HT1080 (cell line): Measurements from ENCODE around the gene FYN. TPM values are rescaled to one million over a fixed set of nuclear protein-coding genes. Genes with fewer than 3 reads are reported as not detected.
"Not testable (repeated sequence)": the region's sequence is repeated elsewhere in the genome, so short reads cannot be mapped to it uniquely, and the experiment has no call there.

Experiments used
- DNase-seq: peaks from one replicate; pipeline ENCODE4 v3.0.0-alpha.2; 2015; ENCODE audit warnings: low read depth
- total RNA-seq: library from RNA; depleted of rRNA; stranded (reverse); fragments of >200 nt; shearing (Covaris generic); gene quantifications from 2 replicates; pipeline ENCODE4 v1.2.3, GENCODE V29; 2014

FYN gene
- total RNA-seq, 1 experiment from 2014 or later: 50.2 TPM

DNA sequence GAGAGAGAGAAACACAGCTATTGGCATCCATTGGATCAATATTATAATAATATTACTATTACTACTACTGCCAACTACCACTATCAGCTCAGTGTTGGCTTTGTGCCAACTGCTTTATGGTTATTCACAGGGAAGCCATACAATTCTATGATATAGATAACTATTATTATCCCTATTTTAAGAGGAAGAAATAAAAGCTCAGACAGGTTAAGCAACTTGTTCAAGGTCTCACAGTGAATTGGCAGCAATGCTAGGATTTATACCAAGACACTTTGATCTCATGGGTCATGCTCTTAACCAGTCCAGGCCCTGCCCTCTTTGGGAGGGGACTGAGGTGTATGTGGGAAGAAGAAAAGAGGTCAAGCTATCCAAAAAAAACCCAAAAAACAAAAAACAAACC, 185.6 kb downstream of the FYN start:
- no peak for DNase-seq

DNA sequence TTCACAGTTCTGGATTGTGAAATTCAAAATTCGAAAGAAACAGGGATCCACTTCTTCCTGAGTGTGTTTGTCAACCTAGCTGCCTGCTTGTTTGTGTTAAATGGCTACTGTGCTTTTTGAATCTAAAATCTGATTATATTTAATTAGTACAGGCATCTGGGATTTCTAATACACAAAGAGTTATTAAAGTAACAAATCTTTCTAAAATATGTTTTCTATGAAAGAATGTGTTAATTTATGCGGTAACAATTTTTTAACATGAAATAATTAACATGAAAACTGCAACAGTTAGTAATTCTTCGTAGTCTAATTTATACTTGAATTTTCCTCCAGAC, 186.4 kb downstream of the FYN start:
- no peak for DNase-seq

DNA sequence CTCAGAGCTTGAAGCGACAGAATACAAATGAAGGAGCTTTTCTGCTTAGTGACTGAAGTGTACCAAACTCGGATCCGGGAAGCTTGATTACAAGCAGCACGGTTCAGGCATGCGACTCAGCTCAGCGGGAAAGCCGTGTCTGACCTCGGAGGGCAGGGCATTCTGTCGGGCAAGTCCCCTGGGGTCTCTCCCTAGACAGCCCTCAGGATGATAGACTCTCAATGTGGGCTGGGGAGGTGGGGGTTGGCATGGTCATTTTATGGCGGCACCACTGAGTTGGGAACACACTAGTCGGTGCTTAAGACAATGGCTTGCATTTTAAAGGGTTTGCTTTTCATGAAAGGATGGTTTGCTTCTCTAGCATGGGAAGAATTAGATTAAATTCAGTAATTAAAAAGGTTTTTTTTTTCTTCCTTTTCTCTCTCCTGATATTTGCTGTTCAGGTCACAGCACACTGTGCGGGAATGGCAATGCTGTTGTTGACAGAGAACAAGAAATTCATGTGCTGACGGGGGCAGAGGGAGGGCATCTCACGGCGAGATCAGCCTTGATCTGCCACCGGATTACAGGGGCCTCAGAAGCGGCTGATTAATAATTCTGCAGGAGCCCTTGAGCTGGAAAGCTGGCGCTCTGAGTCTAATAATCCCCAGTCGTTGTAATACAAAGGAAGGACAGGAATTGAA, 186.9 kb downstream of the FYN start:
- DNase-seq: no peak

DNA sequence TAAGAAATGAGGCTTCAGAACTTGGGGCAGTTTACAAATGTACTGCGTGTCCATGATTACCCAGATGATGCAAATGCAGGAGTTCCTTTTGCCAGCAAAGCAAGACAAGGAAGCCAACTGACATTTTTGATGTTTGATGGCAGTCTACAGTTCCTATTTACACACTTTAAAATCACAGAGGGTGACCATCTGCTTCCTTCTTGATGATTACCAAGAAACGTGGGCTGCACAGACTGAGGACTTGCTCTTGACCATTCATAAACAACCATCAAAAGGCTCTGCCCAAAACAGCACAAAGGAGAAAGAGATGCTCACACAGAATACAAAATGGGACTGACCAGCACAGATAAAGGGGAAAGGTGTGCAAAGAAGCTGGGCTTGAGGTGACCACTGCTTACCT, 187.7 kb downstream of the FYN start:
- DNase-seq: no peak

DNA sequence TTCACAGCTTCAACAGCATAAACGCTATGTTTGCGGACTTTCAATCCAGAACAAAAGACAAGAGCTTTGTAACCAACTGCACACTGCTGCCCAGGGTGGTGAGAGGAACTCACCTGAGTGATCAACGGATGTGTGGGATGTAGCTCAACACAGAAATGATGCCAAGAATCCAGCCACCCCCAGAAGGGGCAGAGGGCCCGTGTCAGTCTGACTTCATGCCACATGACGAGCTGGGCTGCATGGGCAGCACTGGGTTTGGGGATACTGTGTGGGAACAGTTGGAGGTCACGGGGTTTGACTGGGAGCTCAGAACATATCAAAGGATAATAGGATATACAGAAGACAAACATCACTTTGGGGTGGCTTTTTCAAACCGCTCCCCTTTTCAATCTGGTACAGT, 188.2 kb downstream of the FYN start:
- no peak for DNase-seq

DNA sequence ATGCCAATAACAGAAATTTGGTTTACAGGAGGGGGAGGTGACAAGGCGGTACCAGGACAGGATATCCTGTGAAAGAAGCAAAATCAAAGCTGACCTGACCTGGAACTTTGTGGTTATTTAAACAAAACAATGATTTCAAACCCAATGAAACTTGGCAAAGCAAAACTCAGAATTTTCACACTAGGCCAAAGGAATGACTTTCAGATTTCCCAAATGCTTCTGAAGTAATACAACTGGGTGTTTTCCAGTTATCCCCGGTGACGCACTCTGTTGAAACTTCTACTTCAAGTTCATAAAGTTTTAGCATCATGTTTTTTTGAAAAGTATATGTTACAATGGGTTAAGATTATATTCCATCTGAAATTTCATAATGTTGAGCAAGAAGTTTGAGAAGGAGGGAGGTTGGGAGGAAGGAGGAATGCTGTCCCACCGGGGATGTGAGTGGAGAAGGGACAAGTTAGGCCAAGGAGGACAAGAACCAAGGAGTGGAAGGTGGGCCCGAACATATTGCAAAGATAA, 189.4 kb downstream of the FYN start:
- no peak for DNase-seq

DNA sequence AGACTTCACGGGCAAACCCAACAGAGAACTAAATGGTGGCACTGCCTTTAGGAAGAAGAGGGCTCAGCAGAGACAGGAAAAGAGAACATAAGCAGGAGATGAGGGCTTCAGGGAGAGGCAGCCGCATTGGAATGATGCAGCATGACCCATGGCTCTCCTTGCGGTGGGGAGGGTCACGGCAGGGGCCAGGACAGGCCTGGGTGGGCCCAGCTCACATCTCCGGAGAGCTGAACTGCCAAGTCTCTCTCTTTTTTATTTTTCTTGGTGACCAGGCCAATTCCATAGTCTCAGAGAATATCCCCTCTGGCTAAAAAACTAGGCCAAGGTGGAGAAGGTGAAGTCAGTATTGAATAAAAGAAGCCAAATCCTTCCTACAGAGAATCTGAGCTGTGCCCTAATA, 190.1 kb downstream of the FYN start:
- no peak for DNase-seq

DNA sequence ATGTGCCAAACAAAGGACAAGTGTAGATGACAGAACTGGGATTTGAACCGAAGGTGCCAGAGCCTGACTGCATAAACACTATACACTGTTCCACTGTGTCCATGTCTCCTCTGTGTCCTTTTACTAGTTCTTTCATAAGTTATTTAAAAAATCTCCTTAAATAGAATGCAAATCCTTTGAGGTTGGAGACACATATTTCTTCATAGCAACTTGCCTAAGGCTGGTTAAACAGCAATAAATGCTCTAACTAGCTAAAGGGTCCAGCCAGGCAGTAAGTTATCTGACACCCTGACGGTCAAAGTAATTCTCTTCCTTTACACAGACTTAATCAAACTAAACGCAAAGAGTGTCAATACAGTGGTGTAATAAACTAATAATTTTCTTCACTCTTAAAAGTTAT, 191.4 kb downstream of the FYN start:
- DNase-seq: no peak

DNA sequence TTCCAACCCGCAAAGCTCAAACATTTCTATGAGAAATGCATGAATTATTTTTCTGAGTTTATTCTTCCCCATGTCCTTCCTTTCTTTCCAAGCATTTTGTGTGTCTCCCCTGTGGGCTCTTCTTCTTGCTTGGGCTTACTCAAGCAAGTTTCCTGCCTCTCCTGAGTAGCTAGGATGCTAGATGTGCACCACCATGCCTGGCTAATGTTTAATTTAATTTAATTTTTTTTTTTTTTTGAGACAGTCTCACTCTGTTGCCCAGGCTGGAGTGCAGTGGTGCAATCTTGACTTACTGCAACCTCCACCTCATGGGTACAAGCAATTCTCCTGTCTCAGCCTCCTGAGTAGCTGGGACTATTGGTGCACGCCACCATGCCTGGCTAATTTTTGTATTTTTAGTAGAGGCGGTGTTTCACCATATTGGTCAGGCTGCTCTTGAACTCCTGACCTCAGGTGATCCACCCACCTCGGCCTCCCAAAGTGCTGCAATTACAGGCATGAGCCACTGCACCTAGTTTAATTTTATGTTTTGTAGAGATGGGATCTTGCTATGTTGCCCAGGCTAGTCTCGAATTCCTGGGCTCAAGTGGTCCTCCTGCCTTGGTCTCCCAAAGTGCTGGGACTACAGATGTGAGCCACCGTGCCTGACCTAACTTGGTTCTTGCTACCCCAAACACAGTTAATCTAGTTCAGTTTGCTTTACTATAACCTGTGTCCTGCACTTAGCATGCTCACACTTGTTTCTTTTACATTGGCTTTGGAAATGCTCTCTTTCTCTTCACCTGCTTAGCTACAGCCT, 192.2 kb downstream of the FYN start:
- DNase-seq: not testable (repeated sequence)

DNA sequence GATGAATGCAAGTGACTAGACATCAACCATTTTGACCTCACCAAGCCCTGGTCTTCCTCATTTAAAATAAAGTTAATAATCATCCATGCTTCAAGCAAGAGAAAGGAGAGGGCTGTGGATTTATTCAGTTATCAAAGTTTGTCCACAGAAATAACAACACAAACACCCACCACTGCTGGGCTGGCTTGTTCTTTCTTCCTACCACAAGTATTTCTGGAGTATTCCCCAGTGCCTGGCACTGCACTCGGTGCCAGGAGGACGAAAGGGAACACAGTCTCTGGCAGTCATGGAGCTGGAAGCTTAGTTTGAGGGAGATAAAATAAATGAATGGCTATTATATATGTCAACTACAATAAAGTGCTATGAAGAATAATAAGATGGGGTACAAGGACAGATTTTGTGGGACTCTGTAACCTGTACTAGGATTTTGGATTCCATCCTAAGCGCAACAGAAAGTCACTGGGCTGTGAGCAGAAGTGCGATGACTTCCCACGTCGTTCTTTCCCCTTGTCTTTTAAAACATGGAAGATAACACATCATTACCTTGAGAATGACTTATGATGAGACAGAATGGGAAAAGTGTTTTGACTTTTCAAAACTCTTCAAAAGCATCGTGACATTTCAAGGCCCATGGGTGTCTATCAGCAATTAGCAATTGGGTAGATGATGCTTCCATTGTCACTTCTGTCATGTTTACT, 193.1 kb downstream of the FYN start:
- DNase-seq: no peak

DNA sequence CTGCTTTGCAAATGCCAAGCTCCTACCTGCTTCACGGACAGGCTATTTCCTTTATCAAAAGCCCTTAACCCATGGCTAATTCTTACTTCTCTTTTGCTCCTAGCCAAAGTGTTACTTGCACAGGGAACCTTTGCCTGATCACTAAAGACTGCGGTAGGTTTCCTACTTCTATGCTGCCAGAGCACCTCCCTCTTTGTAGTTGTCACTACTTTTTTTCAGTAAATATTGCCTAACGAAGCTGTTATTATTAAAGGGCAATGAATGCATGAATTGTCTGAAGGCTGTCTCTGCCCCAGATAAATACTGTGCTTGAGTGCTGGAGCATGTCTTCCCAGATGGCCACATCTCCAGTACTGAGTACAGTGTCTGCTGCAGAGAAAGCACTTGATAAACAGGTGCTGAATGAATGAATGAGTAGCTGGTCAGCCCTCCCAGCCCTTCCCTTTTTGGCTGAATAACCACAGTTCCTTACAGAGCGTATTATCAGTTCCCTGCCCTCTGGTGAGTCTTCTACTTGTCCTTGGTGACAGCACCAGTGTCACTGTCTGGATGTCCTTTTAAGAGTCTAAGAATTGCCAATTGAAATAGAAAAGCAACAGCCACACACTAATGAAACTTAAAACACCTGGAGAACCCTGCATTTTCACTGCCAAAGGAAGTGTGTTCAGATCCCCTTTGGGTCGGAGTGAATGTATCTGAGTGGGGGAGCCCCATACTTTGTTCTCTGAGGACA, 194.0 kb downstream of the FYN start:
- no peak for DNase-seq

DNA sequence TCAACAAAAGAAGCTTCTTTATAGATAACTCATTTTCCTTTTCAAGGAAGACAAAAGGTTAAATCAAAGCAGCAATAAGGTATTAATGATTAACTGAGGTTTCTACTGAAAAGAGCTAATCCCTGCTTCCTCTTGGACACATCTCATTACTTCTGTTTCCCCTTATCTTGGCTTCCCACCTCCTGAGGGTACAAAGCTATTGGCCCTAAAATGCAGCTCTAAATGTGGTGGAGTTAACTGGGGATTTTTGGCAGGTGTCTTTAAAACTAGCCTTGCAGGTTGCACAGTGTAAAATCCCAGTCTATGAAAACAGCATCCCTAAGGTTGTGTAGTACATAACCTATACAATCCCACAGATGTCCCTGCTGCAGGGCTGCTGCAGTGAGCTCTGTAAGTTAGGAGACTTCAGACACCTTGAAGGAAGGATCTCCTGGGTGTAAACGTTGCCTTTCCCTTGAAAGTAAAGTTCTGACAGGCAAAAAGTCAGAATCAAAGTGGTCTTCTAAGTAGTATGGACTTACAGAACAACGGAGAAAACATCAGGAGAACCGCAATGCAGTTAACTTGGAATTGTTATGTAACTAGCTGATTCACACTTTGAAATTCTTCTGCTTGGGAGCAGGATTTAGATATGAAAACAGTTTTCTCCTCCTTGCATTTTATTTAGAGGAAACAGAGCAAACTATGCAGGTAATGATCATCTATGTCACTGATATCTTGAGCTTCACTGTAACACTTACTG, 195.8 kb downstream of the FYN start:
- no peak for DNase-seq

DNA sequence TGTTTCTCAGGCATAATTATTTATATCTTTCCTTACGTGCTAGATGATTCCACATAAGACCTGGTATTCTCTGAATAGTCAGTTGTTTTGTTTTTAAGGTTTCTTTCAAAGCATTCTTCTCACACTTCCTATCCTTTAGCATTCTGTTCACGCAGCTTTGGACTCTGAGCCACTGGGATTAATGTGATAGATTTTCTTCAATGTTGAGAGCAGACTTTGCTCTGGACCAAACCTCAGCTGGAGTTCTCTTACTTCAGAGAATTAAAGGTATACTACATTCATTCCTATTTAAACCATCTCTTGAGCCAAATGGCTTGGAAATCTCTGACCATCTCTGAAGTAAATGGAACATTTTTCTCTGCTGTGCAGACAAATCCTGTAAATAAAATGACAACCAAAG, 196.9 kb downstream of the FYN start:
- DNase-seq: no peak

DNA sequence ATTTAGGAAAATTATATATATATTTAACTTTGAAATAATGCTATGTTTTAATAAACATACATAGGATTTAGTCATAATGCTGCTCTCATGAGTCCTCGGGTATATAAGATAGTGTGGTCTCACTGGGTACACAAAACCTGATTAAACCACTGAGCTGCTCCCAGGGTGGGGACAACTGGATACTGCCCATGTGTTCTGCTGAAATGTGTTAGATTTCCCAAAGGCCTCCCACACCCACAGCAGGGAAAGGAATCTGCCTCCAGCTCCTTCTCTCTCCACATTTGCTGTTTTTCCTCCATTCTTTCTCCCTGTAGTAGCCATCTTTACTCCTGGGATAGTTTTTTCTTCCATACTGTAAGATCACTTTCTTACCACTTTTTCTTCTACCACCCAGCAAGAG, 198.4 kb downstream of the FYN start:
- no peak for DNase-seq

DNA sequence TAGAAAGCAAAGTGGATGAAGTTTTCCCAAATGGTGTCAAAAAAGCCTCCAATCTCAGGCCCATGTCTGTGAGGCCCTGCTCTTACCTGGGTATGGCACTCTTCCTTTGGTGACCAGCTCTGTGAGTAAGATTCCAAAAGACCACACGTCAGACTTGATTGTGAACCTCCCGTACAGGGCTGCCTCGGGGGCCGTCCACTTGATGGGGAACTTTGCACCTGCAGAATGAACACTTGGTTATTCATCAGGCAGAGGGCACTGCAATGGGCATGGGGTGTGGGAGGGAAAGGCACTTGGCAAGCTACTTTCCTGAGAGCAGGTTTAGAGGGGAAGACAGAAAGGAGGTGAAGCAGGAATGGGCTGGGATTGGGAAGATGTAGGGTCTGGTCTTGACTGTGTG, 198.8 kb downstream of the FYN start:
- no peak for DNase-seq

DNA sequence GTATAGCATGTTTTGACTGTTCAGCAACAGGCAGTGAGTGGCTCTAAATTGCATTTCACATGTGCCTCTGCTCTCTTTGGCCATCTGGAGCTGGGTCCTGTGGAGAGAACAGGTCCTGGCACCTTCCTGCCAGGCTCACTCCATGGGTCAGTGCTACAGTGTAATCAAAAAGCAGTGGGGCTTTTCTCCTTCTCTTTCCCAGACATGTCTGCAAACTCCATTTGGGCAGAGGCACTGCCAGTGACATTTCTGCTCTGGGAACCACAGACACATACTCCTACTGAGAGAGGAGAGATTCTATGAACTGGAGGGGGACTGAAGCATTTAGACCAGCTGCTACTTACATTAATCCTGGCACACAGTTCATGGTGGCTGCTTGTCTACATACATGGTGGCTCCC, 199.3 kb downstream of the FYN start:
- DNase-seq: no peak

DNA sequence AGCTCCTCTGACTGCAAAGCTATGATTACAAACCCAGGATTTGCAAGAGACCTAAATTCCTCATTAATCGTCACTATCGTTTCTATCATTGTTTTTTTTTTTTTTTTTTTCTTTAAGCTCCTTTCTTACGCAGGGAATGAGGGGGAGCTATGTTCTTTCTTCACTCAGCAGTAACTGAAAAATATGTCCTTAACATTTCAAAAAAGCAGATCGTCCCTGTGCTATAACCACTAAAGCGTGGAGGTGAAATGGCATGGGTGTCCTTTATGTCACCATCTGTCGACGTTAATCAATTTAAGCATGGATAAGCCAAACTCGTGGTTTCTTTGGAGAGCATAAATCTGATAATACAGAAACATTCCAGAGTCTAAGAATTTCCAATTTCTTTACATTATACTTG, 199.7 kb downstream of the FYN start:
- DNase-seq: no peak

DNA sequence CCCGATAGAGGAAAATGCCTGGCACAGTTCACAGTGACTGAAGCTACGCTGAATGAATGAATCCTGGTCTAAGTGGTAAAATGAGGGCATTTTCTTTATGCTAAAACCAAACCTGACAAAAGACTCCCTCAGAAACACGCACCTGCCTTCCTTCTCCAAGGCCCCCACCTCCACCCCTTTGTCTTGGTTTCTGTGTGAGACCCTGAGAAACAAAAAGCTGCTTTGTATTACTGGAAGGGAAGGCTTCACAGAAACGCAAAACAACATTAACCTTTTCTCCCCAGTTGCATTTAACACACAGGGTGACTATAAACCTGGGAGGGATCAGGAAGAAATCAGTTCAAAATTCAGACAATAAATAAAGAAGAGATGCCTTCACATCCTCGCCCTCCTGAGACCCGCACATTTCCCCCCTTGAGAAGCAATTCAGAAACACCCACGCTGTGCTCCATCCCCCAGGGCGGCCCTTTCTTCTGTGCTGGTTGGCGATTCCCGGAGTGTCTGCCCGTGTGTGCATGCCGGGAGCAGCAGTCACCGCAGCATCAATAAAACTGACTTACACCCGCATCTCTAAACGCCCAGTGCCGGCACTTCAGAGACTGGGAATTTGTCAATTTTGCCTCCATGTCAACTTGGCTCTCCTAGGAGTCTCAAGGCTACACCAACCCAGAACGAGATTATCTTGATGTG, 200.3 kb downstream of the FYN start:
- no peak for DNase-seq

DNA sequence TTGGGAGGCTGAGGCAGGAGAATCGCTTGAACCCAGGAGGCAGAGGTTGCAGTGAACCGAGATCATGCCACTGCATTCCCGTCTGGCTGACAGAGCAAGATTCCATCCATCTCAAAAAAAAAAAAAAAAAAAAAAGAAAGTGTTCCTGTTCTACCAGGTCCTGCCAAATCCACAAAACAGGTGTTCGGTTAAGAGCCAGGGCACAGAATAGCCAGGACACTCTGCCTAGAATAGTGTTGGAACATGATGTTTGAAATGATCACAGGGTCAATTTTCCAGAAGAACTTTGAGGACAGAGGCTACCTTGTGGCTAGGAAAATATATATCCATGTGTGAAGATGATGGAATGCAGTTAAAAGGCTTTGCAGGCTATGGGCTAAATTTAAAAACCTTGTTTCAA, 203.9 kb downstream of the FYN start:
- DNase-seq: no peak

DNA sequence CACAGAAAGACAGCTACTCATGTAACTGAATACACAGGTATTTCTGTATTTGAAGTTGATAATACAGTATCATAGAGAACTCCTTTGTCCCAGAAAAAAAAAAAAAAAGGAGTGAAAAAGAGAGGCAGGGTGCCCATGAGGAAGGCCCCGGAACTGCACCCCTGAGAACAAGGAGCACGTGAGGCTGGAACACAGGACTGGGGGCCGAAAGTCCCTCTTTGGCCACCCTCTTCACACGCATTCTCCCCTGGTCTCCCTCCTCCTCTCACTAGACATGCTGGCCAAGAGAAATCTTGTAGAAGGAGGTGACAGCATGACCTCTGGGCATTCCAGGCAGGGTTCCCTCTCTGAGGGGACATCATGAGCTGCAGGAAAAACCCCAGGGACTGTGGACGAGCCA, 204.8 kb downstream of the FYN start:
- no peak for DNase-seq
